HepG2 (cell line): ENCODE measurements around the gene SLCO3A1. TPM values are rescaled to one million over a fixed set of nuclear protein-coding genes. Genes with fewer than 3 reads are reported as not detected.

Source experiments
- ATAC-seq: fragments of 200-7000 bp; cut with Tn5 transposase; 3 replicates; pipeline ENCODE4 v1.9.1; 2020; ENCODE audit warnings: mild to moderate bottlenecking, moderate library complexity
- BruUV-seq: library from RNA; stranded (reverse); fragments of 400-500 nt; replicated peaks from 2 replicates; lab custom pipeline; 2021; lab: Mats Ljungman, UMichigan
- CTCF ChIA-PET: fragments of 300-600 bp; formaldehyde crosslinking; extraction: SDS; loops from one replicate; lab custom pipeline; 2021; ENCODE audit warnings: low total read pairs, inconsistent platforms, low intra/inter-chr PET ratio; lab: Yijun Ruan, JAX
- POLR2A ChIA-PET: fragments of 350-600 bp; sonication (Branson Sonifier 250); formaldehyde crosslinking; loops from one replicate; lab custom pipeline; 2020; ENCODE audit warnings: antibody characterized with exemption, inconsistent platforms; lab: Yijun Ruan, JAX
- DNase-seq: peaks from one replicate; pipeline ENCODE4 v3.0.0-alpha.2; 2015; ENCODE audit warnings: low spot score
- FAIRE-seq: peaks from 3 replicates; lab custom pipeline; 2011; peaks lifted over from hg19 to GRCh38; lab: Jason Lieb, UNC
- H2AFZ ChIP-seq: one replicate; pipeline ENCODE4 v1.6.1; 2011; ENCODE audit warnings: low read length, inconsistent platforms
- H3K27ac ChIP-seq: fragments of 300-600 bp; 3 replicates; pipeline ENCODE4 v1.8.0; 2011; ENCODE audit warnings: mixed run types, mild to moderate bottlenecking, mixed read lengths, low read length, inconsistent platforms; ENCODE audit not compliant: insufficient read depth; ENCODE audit errors: extremely low read length
- H3K27me3 ChIP-seq, 2 experiments: fragments of 200-600 bp in 1 of 2; 2 replicates in 1 of 2; 3 replicates in 1 of 2; pipeline versions ENCODE4 v1.6.0 to v1.8.0; 2011; ENCODE audit warnings: low read length in 2 of 2, mild to moderate bottlenecking in 2 of 2, moderate library complexity in 2 of 2, inconsistent platforms in 1 of 2; ENCODE audit not compliant: insufficient read depth in 2 of 2, control insufficient read depth in 1 of 2
- H3K36me3 ChIP-seq, 2 experiments: fragments of 200-600 bp in 1 of 2; replicated peaks in 1 of 2; 2 replicates in 1 of 2; 3 replicates in 1 of 2; pipeline versions ENCODE4 v1.5.1 to v1.8.0; 2011; ENCODE audit warnings: low read length in 2 of 2, inconsistent platforms in 1 of 2; ENCODE audit not compliant: insufficient read depth in 2 of 2, control insufficient read depth in 1 of 2
- H3K4me1 ChIP-seq: 2 replicates; pipeline ENCODE4 v1.5.1; 2012; ENCODE audit warnings: low read length, inconsistent platforms; ENCODE audit not compliant: insufficient read depth
- H3K4me2 ChIP-seq: 2 replicates; pipeline ENCODE4 v1.6.0; 2011; ENCODE audit warnings: low read depth, low read length, inconsistent platforms
- H3K4me3 ChIP-seq, 3 experiments: fragments of 200-600 bp in 1 of 3; sonication (generic), shearing (Covaris generic) in 1 of 3; replicated peaks in 1 of 3; 2 replicates each; pipeline ENCODE4 v1.5.1; 2011 to 2016; ENCODE audit warnings: low read length in 3 of 3, inconsistent platforms in 2 of 3, low read depth in 2 of 3, mild to moderate bottlenecking in 2 of 3, control low read depth in 1 of 3, mixed read lengths in 1 of 3; ENCODE audit not compliant: insufficient read depth in 1 of 3
- H3K79me2 ChIP-seq: one replicate; pipeline ENCODE4 v1.6.1; 2011; ENCODE audit warnings: low read length, inconsistent platforms; ENCODE audit not compliant: insufficient read depth
- H3K9ac ChIP-seq: 2 replicates; pipeline ENCODE4 v1.6.0; 2011; ENCODE audit warnings: mild to moderate bottlenecking, low read depth, low read length, inconsistent platforms; ENCODE audit not compliant: insufficient read depth
- H3K9me3 ChIP-seq: 2 replicates; pipeline ENCODE4 v1.5.1; 2012; ENCODE audit warnings: mild to moderate bottlenecking, low read length
- H4K20me1 ChIP-seq: 2 replicates; pipeline ENCODE4 v1.6.0; 2011; ENCODE audit warnings: inconsistent platforms, mild to moderate bottlenecking, low read length, moderate library complexity; ENCODE audit not compliant: insufficient read depth
- BORCS8-MEF2B ChIP-seq: sonication (generic); formaldehyde crosslinking; IDR thresholded peaks from 2 replicates; pipeline ENCODE4 v1.8.0; 2022; ENCODE audit warnings: mild to moderate bottlenecking, missing genetic modification reagents
- GTF2F1 ChIP-seq: fragments of 150-350 bp; IDR thresholded peaks from 2 replicates; pipeline ENCODE4 v1.6.1; 2014; ENCODE audit warnings: low read length
- HNRNPK ChIP-seq: fragments of 200-400 bp; formaldehyde crosslinking; IDR thresholded peaks from 2 replicates; pipeline ENCODE4 v1.6.1; 2018; ENCODE audit warnings: low read length, low read depth, moderate library complexity, mild to moderate bottlenecking; ENCODE audit not compliant: poor library complexity, severe bottlenecking
- MLXIP ChIP-seq: sonication (generic); formaldehyde crosslinking; IDR thresholded peaks from 2 replicates; pipeline ENCODE4 v1.9.0; 2021; ENCODE audit warnings: missing genetic modification reagents, borderline replicate concordance
- TRIM24 ChIP-seq: sonication (generic); formaldehyde crosslinking; IDR thresholded peaks from 2 replicates; pipeline ENCODE4 v1.8.0; 2022; ENCODE audit warnings: mild to moderate bottlenecking, missing genetic modification reagents
- ZFYVE20 ChIP-seq: sonication (generic); formaldehyde crosslinking; IDR thresholded peaks from 2 replicates; pipeline ENCODE4 v1.8.0; 2023; ENCODE audit warnings: low read depth, mild to moderate bottlenecking, moderate library complexity, missing genetic modification reagents, borderline replicate concordance
- ZNF205 ChIP-seq: IDR thresholded peaks from 2 replicates; pipeline ENCODE4 v1.6.1; 2018; ENCODE audit warnings: missing biosample characterization, missing genetic modification reagents
- ZNF337 ChIP-seq: sonication (generic); formaldehyde crosslinking; IDR thresholded peaks from 2 replicates; pipeline ENCODE4 v1.5.1; 2020; ENCODE audit warnings: missing genetic modification reagents, low read depth, mild to moderate bottlenecking, borderline replicate concordance
- WGBS: methylation state at CpG from one replicate; pipeline ENCODE4 v1.1.6; 2017; ENCODE audit warnings: low lambda C conversion rate; 5-methylcytosine and 5-hydroxymethylcytosine counted together
- in situ Hi-C: cut with HindIII; loops from 2 replicates; pipeline ENCODE4 v1.10.0; 2017; ENCODE audit warnings: low pct_unique_long_range_greater_than_20kb; ENCODE audit not compliant: extremely low pct_ligation_motif_present
- intact Hi-C: fragments of 100-400 bp; cut with micrococcal nuclease; formaldehyde crosslinking; loops from one replicate; pipeline ENCODE4 v1.10.0; 2022; ENCODE audit not compliant: unreplicated experiment
- polyA plus RNA-seq, 8 experiments: library from polyadenylated mRNA; depleted of rRNA in 3 of 8; stranded (reverse) in 7 of 8; unstranded in 1 of 8; fragments of >200 nt; fragmentation: Illumina TruSeq in 4 of 8; extraction: Trizol in 4 of 8; gene quantifications; 2 replicates each; pipeline versions ENCODE4 v1.2.1 to v1.2.3, GENCODE V29; 2011 to 2016; ENCODE audit warnings: low read depth in 4 of 8, missing spikeins in 1 of 8, mixed read lengths in 1 of 8; ENCODE audit not compliant: insufficient read depth in 1 of 8
- total RNA-seq, 5 experiments: library from RNA; depleted of rRNA; stranded (reverse); fragments of >200 nt; fragmentation: Illumina TruSeq; extraction: Trizol; gene quantifications; 2 replicates each; pipeline ENCODE4 v1.2.3, GENCODE V29; 2016; ENCODE audit warnings: low read depth in 1 of 5
- TF ChIP-seq, protein P1 (sequence below): sonication (generic); formaldehyde crosslinking; IDR thresholded peaks from 2 replicates; pipeline ENCODE4 v1.4.0; 2020; ENCODE audit warnings: missing genetic modification reagents, borderline replicate concordance

The SLCO3A1 gene
- total and polyA plus RNA-seq, 2 of the 13 experiments (the other 11 are each of a cell fraction or from before 2014, with no cell fraction given), result 0.02 TPM; not detected in 1

GRCh38 chr15:92012881-92013280, 159.4 kb downstream of the SLCO3A1 start:
- Histone ChIP-seq H3K4me3 (no peak overlapping the region), H3K27ac (no peak overlapping the region), H3K4me2 (no peak overlapping the region), H3K9me3 (no peaks in the 10 kb centered on the region), H3K9ac (no peak overlapping the region), H3K27me3 (peaks cover 1 to 16% of the 10 kb centered on the region in 2 experiments; a peak in 1 of 5 replicates), H3K36me3 (no peaks in the 10 kb centered on the region), H2AFZ (no peak overlapping the region), H3K4me1 (no peaks in the 10 kb centered on the region), H3K79me2 (no peaks in the 10 kb centered on the region), H4K20me1 (no peaks in the 10 kb centered on the region)
- DNase-seq (no peak), FAIRE-seq (no peak), ATAC-seq (no peak)
- ChIA-PET CTCF (no interaction called here), POLR2A (no interaction called here)
- intact Hi-C loops (no loop called here), in situ Hi-C loops (no loop called here)
- 25% methylated on average over 6 of the region's 6 CpGs for WGBS
- BruUV-seq, result no TSS peak
- no peak for TF ChIP-seq ZNF205 (CRISPR knock-in tag)
- TF ChIP-seq BORCS8-MEF2B (CRISPR knock-in tag), result no peak
- no peak for TF ChIP-seq MLXIP
- TF ChIP-seq ZNF337 (CRISPR knock-in tag), result no peak
- no peak for TF ChIP-seq GTF2F1
- TF ChIP-seq TRIM24 (CRISPR knock-in tag), result no peak
- no peak for TF ChIP-seq HNRNPK
- TF ChIP-seq ZFYVE20 (CRISPR knock-in tag), result no peak
- TF ChIP-seq, protein P1, sequence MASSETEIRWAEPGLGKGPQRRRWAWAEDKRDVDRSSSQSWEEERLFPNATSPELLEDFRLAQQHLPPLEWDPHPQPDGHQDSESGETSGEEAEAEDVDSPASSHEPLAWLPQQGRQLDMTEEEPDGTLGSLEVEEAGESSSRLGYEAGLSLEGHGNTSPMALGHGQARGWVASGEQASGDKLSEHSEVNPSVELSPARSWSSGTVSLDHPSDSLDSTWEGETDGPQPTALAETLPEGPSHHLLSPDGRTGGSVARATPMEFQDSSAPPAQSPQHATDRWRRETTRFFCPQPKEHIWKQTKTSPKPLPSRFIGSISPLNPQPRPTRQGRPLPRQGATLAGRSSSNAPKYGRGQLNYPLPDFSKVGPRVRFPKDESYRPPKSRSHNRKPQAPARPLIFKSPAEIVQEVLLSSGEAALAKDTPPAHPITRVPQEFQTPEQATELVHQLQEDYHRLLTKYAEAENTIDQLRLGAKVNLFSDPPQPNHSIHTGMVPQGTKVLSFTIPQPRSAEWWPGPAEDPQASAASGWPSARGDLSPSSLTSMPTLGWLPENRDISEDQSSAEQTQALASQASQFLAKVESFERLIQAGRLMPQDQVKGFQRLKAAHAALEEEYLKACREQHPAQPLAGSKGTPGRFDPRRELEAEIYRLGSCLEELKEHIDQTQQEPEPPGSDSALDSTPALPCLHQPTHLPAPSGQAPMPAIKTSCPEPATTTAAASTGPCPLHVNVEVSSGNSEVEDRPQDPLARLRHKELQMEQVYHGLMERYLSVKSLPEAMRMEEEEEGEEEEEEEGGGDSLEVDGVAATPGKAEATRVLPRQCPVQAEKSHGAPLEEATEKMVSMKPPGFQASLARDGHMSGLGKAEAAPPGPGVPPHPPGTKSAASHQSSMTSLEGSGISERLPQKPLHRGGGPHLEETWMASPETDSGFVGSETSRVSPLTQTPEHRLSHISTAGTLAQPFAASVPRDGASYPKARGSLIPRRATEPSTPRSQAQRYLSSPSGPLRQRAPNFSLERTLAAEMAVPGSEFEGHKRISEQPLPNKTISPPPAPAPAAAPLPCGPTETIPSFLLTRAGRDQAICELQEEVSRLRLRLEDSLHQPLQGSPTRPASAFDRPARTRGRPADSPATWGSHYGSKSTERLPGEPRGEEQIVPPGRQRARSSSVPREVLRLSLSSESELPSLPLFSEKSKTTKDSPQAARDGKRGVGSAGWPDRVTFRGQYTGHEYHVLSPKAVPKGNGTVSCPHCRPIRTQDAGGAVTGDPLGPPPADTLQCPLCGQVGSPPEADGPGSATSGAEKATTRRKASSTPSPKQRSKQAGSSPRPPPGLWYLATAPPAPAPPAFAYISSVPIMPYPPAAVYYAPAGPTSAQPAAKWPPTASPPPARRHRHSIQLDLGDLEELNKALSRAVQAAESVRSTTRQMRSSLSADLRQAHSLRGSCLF (CRISPR knock-in tag), result no peak
